GM12875 (cell line): Measurements from ENCODE around the gene LRRC4C.

Experiments used
- H3K4me3 ChIP-seq: one replicate; pipeline ENCODE4 v1.5.1; 2011; ENCODE audit warnings: low read depth, low read length, control low read depth
- TF ChIP-seq, protein P1 (sequence below): IDR thresholded peaks from 2 replicates; pipeline ENCODE4 v1.5.1; 2011; ENCODE audit warnings: low read depth, mild to moderate bottlenecking, control low read depth, inconsistent platforms, low read length, moderate library complexity, borderline replicate concordance; ENCODE audit not compliant: insufficient read depth

LRRC4C gene

DNA sequence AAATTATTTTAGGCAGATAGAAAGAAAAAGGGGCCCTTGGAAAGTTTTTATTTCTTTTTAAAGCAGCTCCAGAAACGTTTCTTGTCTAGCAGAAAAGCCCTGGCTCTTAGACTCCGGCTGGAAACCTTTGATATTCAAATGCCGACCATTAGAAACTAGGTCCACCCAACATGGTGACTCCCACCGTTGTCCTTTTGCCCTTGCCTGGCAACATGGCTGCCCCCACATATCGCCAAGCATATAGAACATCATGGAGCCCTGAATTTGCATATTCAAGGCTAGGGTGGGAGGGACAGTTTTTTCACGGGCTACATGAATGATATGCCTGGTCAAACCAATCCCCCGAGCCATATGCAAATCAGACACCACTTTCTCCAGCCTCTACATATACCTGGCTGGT is 1379.0 kb downstream of the LRRC4C start:
- no peak overlapping the region for H3K4me3 ChIP-seq

More for the DNA sequence above, 1379.0 kb downstream of the LRRC4C start:
- TF ChIP-seq, protein P1, sequence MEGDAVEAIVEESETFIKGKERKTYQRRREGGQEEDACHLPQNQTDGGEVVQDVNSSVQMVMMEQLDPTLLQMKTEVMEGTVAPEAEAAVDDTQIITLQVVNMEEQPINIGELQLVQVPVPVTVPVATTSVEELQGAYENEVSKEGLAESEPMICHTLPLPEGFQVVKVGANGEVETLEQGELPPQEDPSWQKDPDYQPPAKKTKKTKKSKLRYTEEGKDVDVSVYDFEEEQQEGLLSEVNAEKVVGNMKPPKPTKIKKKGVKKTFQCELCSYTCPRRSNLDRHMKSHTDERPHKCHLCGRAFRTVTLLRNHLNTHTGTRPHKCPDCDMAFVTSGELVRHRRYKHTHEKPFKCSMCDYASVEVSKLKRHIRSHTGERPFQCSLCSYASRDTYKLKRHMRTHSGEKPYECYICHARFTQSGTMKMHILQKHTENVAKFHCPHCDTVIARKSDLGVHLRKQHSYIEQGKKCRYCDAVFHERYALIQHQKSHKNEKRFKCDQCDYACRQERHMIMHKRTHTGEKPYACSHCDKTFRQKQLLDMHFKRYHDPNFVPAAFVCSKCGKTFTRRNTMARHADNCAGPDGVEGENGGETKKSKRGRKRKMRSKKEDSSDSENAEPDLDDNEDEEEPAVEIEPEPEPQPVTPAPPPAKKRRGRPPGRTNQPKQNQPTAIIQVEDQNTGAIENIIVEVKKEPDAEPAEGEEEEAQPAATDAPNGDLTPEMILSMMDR: no peak
